ENCODE results near the gene VAMP5.

The VAMP5 gene

GRCh38 chr2:85619617-85620016 is 35.4 kb downstream of the VAMP5 start:
- FAIRE-seq (no peak), DNase-seq (ENCODE audit: insufficient read length, low spot score) (no peak)
- TF ChIP-seq, protein P1, sequence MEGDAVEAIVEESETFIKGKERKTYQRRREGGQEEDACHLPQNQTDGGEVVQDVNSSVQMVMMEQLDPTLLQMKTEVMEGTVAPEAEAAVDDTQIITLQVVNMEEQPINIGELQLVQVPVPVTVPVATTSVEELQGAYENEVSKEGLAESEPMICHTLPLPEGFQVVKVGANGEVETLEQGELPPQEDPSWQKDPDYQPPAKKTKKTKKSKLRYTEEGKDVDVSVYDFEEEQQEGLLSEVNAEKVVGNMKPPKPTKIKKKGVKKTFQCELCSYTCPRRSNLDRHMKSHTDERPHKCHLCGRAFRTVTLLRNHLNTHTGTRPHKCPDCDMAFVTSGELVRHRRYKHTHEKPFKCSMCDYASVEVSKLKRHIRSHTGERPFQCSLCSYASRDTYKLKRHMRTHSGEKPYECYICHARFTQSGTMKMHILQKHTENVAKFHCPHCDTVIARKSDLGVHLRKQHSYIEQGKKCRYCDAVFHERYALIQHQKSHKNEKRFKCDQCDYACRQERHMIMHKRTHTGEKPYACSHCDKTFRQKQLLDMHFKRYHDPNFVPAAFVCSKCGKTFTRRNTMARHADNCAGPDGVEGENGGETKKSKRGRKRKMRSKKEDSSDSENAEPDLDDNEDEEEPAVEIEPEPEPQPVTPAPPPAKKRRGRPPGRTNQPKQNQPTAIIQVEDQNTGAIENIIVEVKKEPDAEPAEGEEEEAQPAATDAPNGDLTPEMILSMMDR (IDR thresholded peaks at IDR 0.05; ENCODE audit: insufficient read depth, missing control alignments): no peak

DNA sequence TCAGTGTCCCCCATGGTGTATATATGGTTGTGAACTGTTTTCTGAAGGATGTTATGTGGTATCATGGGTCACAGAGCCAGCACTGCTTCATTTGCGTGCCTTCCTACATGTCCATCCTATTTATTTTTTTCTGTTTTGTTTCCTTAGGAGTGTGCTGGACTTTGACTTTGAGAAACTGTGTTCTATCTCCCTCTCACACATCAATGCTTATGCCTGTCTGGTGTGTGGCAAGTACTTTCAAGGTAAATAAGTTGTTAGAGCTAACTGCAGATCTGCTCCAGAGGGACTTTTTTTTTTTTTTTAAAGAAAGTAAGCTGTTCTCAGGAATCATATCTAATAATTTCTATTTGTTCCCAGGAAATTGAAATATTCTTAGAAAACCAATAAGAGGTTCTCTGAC is 37.1 kb downstream of the VAMP5 start:
- no peak for DNase-seq (ENCODE audit: insufficient read length, low spot score)
- TF ChIP-seq, protein P1 (IDR thresholded peaks at IDR 0.05; ENCODE audit: insufficient read depth, missing control alignments): no peak
- no peak for FAIRE-seq

DNA sequence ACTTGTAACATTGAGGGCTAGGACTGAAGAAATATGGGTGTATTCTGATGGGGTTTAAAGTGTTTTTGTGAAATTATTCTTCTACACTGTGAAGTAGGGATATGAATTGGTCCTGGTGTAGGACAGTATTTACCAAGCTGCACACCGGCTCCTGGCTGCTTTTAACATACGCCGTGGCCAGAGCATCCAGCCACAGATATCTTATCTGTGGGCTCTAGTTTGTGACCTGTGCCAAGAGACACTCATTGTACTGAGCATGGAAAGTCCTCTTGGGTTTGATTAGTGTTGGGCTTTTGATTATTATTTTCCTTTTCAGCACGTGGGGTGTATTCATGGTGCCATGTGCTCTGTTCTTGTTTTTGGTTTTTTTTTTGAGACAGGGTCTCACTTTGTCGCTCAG is 39.8 kb downstream of the VAMP5 start:
- TF ChIP-seq, protein P1 (IDR thresholded peaks at IDR 0.05; ENCODE audit: insufficient read depth, missing control alignments): no peak
- FAIRE-seq: no peak
- DNase-seq (ENCODE audit: insufficient read length, low spot score): no peak

DNA sequence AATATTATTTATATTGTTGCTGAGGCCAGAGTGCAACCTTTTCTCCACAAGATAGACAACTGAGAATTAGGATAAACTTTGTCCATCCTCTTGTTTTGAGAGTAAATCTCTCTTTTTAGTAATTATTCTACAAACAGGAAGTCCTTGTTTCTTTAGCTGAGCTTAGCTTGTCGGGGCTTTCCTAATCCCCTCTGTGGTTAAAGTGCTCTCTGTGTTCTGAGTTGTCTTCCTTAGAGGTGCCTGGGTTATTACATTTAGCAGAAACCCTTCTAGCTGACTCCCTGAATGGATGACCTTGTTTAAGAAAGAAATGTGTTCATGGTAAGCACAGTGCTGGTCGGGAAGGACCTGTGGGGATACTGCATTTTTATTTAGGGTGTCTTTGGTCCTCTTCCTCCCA is 44.4 kb downstream of the VAMP5 start:
- TF ChIP-seq, protein P1 (IDR thresholded peaks at IDR 0.05; ENCODE audit: insufficient read depth, missing control alignments): no peak
- FAIRE-seq (no peak), DNase-seq (ENCODE audit: insufficient read length, low spot score) (no peak)

GRCh38 chr2:85631316-85631715 is 47.1 kb downstream of the VAMP5 start:
- TF ChIP-seq, protein P1 (IDR thresholded peaks at IDR 0.05; ENCODE audit: insufficient read depth, missing control alignments): no peak
- DNase-seq (ENCODE audit: insufficient read length, low spot score) (no peak), FAIRE-seq (no peak)

GRCh38 chr2:85635011-85635410 is 50.8 kb downstream of the VAMP5 start:
- TF ChIP-seq, protein P1 (IDR thresholded peaks at IDR 0.05; ENCODE audit: insufficient read depth, missing control alignments): no peak
- no peak for DNase-seq (ENCODE audit: insufficient read length, low spot score)
- no peak for FAIRE-seq

- DNase-seq (ENCODE audit: insufficient read length, low spot score): no peak
- TF ChIP-seq, protein P1 (IDR thresholded peaks at IDR 0.05; ENCODE audit: insufficient read depth, missing control alignments): no peak
These were observed 51.4 kb downstream of the VAMP5 start for GRCh38 chr2:85635636-85636035.

More at GRCh38 chr2:85635636-85636035, 51.4 kb downstream of the VAMP5 start:
- no peak for FAIRE-seq

Data from D721Med (cell line).